ENCODE measurements around the gene AGPS.

DNA sequence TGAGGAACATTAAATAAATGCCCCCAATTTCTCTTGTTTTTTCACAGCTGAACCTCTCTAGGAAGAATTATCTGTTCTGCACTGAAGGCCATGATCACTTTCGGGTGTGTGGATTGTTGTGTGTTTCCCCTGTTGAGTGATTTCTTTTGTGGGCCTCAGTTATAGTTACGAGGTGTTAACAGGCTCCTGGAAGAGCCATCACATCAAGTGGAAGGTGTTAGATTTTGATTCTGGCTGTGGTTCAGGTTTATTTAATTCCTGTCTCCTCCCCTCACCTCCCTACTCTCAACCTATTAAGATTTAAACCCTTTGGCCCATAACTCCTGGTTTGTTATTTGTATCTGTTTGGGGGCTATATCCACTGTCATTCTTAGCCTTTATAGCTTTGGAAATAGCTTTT is 182.8 kb downstream of the AGPS start:
- TF ChIP-seq SIN3A (IDR thresholded peaks at IDR 0.05; ENCODE audit: borderline replicate concordance, low read depth, low read length) (no peak), TAF1 (IDR thresholded peaks at IDR 0.05; ENCODE audit: borderline replicate concordance, low read depth, low read length) (no peak), FOXJ3 (CRISPR knock-in tag; IDR thresholded peaks at IDR 0.05) (no peak), EP300 (IDR thresholded peaks at IDR 0.05; ENCODE audit: borderline replicate concordance in 1 of 2, low read depth in 1 of 2, low read length in 1 of 2) (no peak), FOXM1 (IDR thresholded peaks at IDR 0.05; ENCODE audit: low read depth) (no peak), CHD2 (IDR thresholded peaks at IDR 0.05; ENCODE audit: low read length, partially characterized antibody) (no peak), SMC3 (IDR thresholded peaks at IDR 0.05; ENCODE audit: low read depth, low read length) (no peak), RFX5 (IDR thresholded peaks at IDR 0.05; ENCODE audit: low read length) (no peak), FOSL2 (IDR thresholded peaks at IDR 0.05; ENCODE audit: borderline replicate concordance, low read depth) (no peak)
- TF ChIP-seq, protein P1, sequence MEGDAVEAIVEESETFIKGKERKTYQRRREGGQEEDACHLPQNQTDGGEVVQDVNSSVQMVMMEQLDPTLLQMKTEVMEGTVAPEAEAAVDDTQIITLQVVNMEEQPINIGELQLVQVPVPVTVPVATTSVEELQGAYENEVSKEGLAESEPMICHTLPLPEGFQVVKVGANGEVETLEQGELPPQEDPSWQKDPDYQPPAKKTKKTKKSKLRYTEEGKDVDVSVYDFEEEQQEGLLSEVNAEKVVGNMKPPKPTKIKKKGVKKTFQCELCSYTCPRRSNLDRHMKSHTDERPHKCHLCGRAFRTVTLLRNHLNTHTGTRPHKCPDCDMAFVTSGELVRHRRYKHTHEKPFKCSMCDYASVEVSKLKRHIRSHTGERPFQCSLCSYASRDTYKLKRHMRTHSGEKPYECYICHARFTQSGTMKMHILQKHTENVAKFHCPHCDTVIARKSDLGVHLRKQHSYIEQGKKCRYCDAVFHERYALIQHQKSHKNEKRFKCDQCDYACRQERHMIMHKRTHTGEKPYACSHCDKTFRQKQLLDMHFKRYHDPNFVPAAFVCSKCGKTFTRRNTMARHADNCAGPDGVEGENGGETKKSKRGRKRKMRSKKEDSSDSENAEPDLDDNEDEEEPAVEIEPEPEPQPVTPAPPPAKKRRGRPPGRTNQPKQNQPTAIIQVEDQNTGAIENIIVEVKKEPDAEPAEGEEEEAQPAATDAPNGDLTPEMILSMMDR (IDR thresholded peaks at IDR 0.05) = no peak
- TF ChIP-seq, protein P2, sequence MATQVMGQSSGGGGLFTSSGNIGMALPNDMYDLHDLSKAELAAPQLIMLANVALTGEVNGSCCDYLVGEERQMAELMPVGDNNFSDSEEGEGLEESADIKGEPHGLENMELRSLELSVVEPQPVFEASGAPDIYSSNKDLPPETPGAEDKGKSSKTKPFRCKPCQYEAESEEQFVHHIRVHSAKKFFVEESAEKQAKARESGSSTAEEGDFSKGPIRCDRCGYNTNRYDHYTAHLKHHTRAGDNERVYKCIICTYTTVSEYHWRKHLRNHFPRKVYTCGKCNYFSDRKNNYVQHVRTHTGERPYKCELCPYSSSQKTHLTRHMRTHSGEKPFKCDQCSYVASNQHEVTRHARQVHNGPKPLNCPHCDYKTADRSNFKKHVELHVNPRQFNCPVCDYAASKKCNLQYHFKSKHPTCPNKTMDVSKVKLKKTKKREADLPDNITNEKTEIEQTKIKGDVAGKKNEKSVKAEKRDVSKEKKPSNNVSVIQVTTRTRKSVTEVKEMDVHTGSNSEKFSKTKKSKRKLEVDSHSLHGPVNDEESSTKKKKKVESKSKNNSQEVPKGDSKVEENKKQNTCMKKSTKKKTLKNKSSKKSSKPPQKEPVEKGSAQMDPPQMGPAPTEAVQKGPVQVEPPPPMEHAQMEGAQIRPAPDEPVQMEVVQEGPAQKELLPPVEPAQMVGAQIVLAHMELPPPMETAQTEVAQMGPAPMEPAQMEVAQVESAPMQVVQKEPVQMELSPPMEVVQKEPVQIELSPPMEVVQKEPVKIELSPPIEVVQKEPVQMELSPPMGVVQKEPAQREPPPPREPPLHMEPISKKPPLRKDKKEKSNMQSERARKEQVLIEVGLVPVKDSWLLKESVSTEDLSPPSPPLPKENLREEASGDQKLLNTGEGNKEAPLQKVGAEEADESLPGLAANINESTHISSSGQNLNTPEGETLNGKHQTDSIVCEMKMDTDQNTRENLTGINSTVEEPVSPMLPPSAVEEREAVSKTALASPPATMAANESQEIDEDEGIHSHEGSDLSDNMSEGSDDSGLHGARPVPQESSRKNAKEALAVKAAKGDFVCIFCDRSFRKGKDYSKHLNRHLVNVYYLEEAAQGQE (IDR thresholded peaks at IDR 0.05; ENCODE audit: low read depth, low read length) = no peak

All from SK-N-SH (cell line).